CD8-positive, alpha-beta memory T cell (primary cell): ENCODE results near the gene KCNH4. TPM values are rescaled to one million over a fixed set of nuclear protein-coding genes. Genes with fewer than 3 reads are reported as not detected.

ENCODE experiments used
- CTCF ChIA-PET: fragments of 350-600 bp; sonication (Branson Sonifier 250); formaldehyde crosslinking; loops from one replicate; lab custom pipeline; 2021; ENCODE audit warnings: antibody characterized with exemption; lab: Charles Lee
- POLR2A ChIA-PET: fragments of 350-600 bp; sonication (Branson Sonifier 250); formaldehyde crosslinking; loops from one replicate; lab custom pipeline; 2021; ENCODE audit warnings: antibody characterized with exemption; lab: Charles Lee
- DNase-seq, 5 donors: peaks; one replicate each; pipeline versions ENCODE4 v3.0.0 to v3.0.0-alpha.2; 2020 to 2022; ENCODE audit warnings: mixed read lengths in 1 of 5
- H3K27ac ChIP-seq: one replicate; pipeline ENCODE4 v1.7.0; 2013; ENCODE audit warnings: low read depth, mild to moderate bottlenecking, low read length, moderate library complexity
- H3K27me3 ChIP-seq: 2 replicates; pipeline ENCODE4 v1.7.0; 2013; ENCODE audit warnings: low read length, mild to moderate bottlenecking; ENCODE audit not compliant: insufficient read depth, poor library complexity, severe bottlenecking
- H3K36me3 ChIP-seq: 2 replicates; pipeline ENCODE4 v1.7.0; 2013; ENCODE audit warnings: mild to moderate bottlenecking, low read length, moderate library complexity; ENCODE audit not compliant: insufficient read depth
- H3K4me1 ChIP-seq: 2 replicates; pipeline ENCODE4 v1.7.0; 2013; ENCODE audit warnings: mild to moderate bottlenecking, low read length, moderate library complexity; ENCODE audit not compliant: insufficient read depth
- H3K4me3 ChIP-seq: 2 replicates; pipeline ENCODE4 v1.7.0; 2013; ENCODE audit warnings: mild to moderate bottlenecking, low read length
- H3K9me3 ChIP-seq: 2 replicates; pipeline ENCODE4 v1.7.0; 2013; ENCODE audit warnings: mild to moderate bottlenecking, low read length
- H3K27ac Mint-ChIP-seq, 8 donors: one replicate each; pipeline ENCODE4 v1.8.0; 2020 to 2021; ENCODE audit warnings: mixed read lengths in 8 of 8, mild to moderate bottlenecking in 6 of 8, inconsistent platforms in 3 of 8, moderate library complexity in 3 of 8
- H3K27me3 Mint-ChIP-seq, 2 donors: one replicate each; pipeline ENCODE4 v1.8.0; 2020 to 2021; ENCODE audit warnings: mixed read lengths in 2 of 2, mild to moderate bottlenecking in 1 of 2, moderate library complexity in 1 of 2
- H3K36me3 Mint-ChIP-seq, 3 donors: one replicate each; pipeline ENCODE4 v1.8.0; 2020 to 2021; ENCODE audit warnings: mixed read lengths in 3 of 3, inconsistent platforms in 1 of 3, mild to moderate bottlenecking in 1 of 3
- H3K4me1 Mint-ChIP-seq, 3 donors: one replicate each; pipeline ENCODE4 v1.8.0; 2020 to 2021; ENCODE audit warnings: mixed read lengths in 3 of 3, inconsistent platforms in 1 of 3, mild to moderate bottlenecking in 1 of 3
- H3K4me3 Mint-ChIP-seq, 7 donors: one replicate each; pipeline ENCODE4 v1.8.0; 2020 to 2021; ENCODE audit warnings: mixed read lengths in 7 of 7, mild to moderate bottlenecking in 6 of 7, moderate library complexity in 4 of 7, inconsistent platforms in 2 of 7
- H3K9me3 Mint-ChIP-seq, 5 donors: one replicate each; pipeline ENCODE4 v1.8.0; 2020 to 2022; ENCODE audit warnings: mixed read lengths in 5 of 5, mild to moderate bottlenecking in 3 of 5, moderate library complexity in 2 of 5, inconsistent platforms in 1 of 5
- polyA plus RNA-seq: library from polyadenylated mRNA; unstranded; fragments of 300-500 nt; fragmentation: Illumina TruSeq; gene quantifications from one replicate; pipeline ENCODE4 v1.2.3, GENCODE V29; 2021
- total RNA-seq, 2 experiments: library from RNA; stranded (reverse); gene quantifications; one replicate each; pipeline ENCODE4 v1.2.3, GENCODE V29; 2021

KCNH4 gene
- total and polyA plus RNA-seq, 3 experiments from 2014 or later = 1.5 to 1.7 TPM; not detected in 1

DNA sequence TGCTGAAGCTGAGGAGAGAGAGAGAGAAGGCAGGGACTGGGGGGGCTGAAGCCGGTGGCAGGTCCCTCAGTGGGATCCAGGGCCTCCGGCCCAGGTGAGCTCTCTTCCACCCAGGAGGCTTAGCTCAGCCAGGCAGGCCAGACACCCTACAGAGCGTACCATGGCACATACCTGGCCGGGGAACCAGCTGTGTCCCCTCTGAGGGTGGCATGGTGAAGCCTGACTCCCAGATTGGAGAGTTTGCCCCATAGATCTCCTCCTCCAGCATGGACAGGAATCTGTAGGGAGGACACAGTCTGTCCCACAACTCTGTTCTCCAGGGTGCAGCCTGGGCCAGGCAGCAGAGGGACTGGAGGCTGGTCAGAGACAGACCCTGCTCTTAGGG is 62.8 kb downstream of the KCNH4 start:
- no peak for DNase-seq
- Mint-ChIP-seq H3K9me3 (no peaks in the 10 kb centered on the region), H3K27me3 (no peaks in the 10 kb centered on the region), H3K36me3 (peaks cover 0 to 20% (median 2%) of the 10 kb centered on the region in 3 donors), H3K4me3 (peak overlapping the region in 1 of 7 donors; percentile 71), H3K4me1 (peaks cover 23 to 32% (median 29%) of the 10 kb centered on the region in 3 donors), H3K27ac (peak overlapping the region in 2 of 8 donors; percentile 24 to 80)
- H3K36me3 ChIP-seq = no peaks in the 10 kb centered on the region
- POLR2A ChIA-PET = interaction anchor here (0.6 kb wide), 1 partner anchor 137 kb away, joined by 3 read pairs; no protein-coding TSS in a partner anchor
- no peak overlapping the region for H3K27ac ChIP-seq
- CTCF ChIA-PET = interaction anchor here (0.6 to 11.7 kb wide), 10 partner anchors 14 to 155 kb away, joined by 3 to 109 read pairs (median 4); partner anchors contain the start of genes DNAJC7 and NKIRAS2
- H3K27me3 ChIP-seq = no peaks in the 10 kb centered on the region
- no peak overlapping the region for H3K4me3 ChIP-seq
- peaks cover 17% of the 10 kb centered on the region for H3K4me1 ChIP-seq
- H3K9me3 ChIP-seq = no peaks in the 10 kb centered on the region

DNA sequence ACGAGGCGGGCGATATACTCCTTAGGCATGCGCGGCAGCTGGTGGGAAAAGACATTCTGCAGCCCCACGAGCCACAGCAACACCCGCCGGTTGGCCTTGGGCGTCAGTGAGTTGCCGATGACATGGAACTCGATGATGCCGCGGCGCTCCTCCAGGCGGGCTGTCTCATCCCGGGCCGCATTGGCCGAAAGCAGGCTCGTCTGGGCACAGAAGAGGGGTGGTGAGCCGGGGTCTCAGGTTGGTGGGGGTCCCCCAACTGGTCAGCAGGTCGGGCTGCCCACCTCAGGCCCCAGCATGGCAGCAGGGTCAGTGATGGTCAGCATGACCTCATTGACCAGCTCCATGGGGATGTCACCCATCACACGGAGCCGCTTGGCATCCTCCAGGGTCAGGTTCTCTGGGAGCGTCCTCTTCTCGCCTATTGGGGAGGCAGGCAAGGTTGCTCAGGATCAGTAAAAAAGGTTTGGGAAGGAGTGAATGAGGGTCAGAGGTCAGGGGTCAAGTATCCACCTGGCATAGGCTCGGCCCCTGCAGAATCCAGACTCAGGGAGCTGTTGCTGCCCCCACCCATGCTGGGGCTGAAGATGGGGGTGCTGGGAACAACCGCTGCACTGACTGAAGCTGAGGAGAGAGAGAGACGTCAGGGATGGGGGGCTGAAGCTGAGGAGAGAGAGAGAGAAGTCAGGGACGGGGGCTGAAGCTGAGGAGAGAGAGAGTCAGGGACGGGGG is 63.4 kb downstream of the KCNH4 start:
- peaks cover 22% of the 10 kb centered on the region for H3K4me1 ChIP-seq
- DNase-seq = no peak
- Mint-ChIP-seq H3K4me1 (peaks cover 26 to 35% (median 33%) of the 10 kb centered on the region in 3 donors), H3K4me3 (peak overlapping the region in 1 of 7 donors; percentile 56), H3K9me3 (no peaks in the 10 kb centered on the region), H3K27me3 (no peaks in the 10 kb centered on the region), H3K27ac (peak overlapping the region in 1 of 8 donors; percentile 80), H3K36me3 (peaks cover 0 to 20% (median 2%) of the 10 kb centered on the region in 3 donors)
- CTCF ChIA-PET = interaction anchor here (0.6 to 11.7 kb wide), 11 partner anchors 15 to 154 kb away, joined by 3 to 109 read pairs (median 4); partner anchors contain the start of genes DNAJC7 and NKIRAS2
- no peaks in the 10 kb centered on the region for H3K36me3 ChIP-seq
- H3K9me3 ChIP-seq = no peaks in the 10 kb centered on the region
- H3K27ac ChIP-seq = no peak overlapping the region
- no peak overlapping the region for H3K4me3 ChIP-seq
- H3K27me3 ChIP-seq = no peaks in the 10 kb centered on the region
- POLR2A ChIA-PET = interaction anchor here (0.6 kb wide), 1 partner anchor 137 kb away, joined by 3 read pairs; no protein-coding TSS in a partner anchor

GRCh38 chr17:42116705-42117396 is 64.1 kb downstream of the KCNH4 start:
- ChIA-PET POLR2A (no interaction called here), CTCF (interaction anchor here (0.7 to 11.7 kb wide), 12 partner anchors 10 to 153 kb away, joined by 3 to 109 read pairs (median 4); partner anchors contain the start of genes DNAJC7 and NKIRAS2)
- Histone ChIP-seq H3K4me1 (peaks cover 25% of the 10 kb centered on the region), H3K36me3 (no peaks in the 10 kb centered on the region), H3K27ac (no peak overlapping the region), H3K4me3 (no peak overlapping the region), H3K27me3 (no peaks in the 10 kb centered on the region), H3K9me3 (no peaks in the 10 kb centered on the region)
- peak; percentile 71 to 87 (median 75) for DNase-seq
- peak overlapping the region in 6 of 8 donors; percentile 3 to 41 (median 18) for H3K27ac Mint-ChIP-seq
- peaks cover 31 to 42% (median 40%) of the 10 kb centered on the region in 3 donors for H3K4me1 Mint-ChIP-seq
- peaks cover 0 to 22% (median 2%) of the 10 kb centered on the region in 3 donors for H3K36me3 Mint-ChIP-seq
- no peaks in the 10 kb centered on the region for H3K27me3 Mint-ChIP-seq
- H3K4me3 Mint-ChIP-seq = peak overlapping the region in 2 of 7 donors; percentile 38 to 54
- no peaks in the 10 kb centered on the region for H3K9me3 Mint-ChIP-seq

DNA sequence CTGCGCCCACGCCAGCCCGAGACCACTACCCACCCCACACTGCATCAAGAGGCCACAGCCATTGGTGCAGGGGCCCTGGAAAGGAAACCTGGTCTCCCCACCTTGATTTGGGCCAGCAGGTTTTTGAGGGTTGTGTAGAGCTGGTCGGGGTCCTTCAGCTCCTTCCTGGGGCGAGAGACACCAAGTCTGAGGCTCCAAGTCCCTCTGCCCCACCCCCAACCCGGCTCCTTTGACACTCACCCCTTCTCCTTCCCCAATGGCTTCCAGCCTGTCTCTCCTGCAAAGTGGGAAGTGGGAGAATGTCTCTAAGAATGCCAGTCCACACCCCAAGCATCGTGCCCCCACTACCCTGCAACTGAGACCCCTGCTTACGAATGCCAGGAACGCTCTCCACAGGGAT is 66.8 kb downstream of the KCNH4 start:
- peak overlapping the region in 3 of 8 donors; percentile 66 to 91 (median 67) for H3K27ac Mint-ChIP-seq
- peak overlapping the region in 1 of 7 donors; percentile 65 for H3K4me3 Mint-ChIP-seq
- ChIA-PET CTCF (interaction anchor here (0.7 to 11.7 kb wide), 9 partner anchors 13 to 152 kb away, joined by 3 to 109 read pairs (median 10); partner anchors contain the start of genes CNP and DNAJC7), POLR2A (interaction anchor here (1.8 kb wide), 1 partner anchor 148 kb away, joined by 10 read pairs; the partner anchor contains the start of gene CNP)
- Histone ChIP-seq H3K4me1 (peaks cover 21% of the 10 kb centered on the region), H3K36me3 (no peaks in the 10 kb centered on the region), H3K4me3 (no peak overlapping the region), H3K9me3 (no peaks in the 10 kb centered on the region), H3K27me3 (no peaks in the 10 kb centered on the region), H3K27ac (no peak overlapping the region)
- H3K4me1 Mint-ChIP-seq = peaks cover 34 to 48% (median 41%) of the 10 kb centered on the region in 3 donors
- DNase-seq = no peak
- H3K27me3 Mint-ChIP-seq = no peaks in the 10 kb centered on the region
- peaks cover 0 to 31% (median 5%) of the 10 kb centered on the region in 3 donors for H3K36me3 Mint-ChIP-seq
- no peaks in the 10 kb centered on the region for H3K9me3 Mint-ChIP-seq

DNA sequence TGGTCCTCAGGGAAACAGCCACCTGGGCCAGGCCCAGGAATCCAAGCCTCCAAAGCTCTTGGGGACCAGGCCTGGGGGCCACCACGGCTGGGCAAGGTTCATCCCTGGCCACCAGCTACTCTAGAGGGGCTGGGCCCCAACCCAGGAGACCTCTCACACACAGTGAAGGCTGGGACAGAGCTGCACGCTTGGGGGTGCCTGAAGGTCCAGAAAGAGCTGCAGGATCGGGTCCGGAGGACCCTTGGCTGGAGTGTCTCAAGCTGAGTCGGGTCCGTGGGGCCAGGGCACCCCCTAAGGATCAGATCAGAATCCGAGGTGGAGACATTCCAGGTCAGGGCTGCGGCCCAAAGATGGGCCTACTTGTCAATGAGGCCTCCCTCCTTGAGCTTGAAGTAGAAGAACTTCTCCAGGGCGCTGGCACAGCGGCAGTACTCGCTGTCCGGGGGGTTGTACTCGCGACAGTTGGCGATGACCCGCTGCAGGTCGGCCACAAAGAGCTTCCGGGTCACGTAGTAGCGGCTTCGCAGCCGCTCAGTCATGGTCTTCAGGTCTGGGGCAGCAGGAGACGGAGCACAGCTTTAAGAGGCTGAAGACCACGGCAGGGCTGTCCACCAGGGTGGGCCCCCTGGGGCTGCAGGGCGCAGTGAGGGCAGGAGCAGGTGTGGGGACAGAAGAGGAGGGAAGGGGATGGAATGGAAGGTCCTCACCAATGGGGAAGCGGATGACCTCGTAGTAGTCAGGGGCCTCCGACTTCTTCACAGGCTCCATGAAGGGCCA is 67.5 kb downstream of the KCNH4 start:
- peak overlapping the region; percentile 63 for H3K27ac ChIP-seq
- Mint-ChIP-seq H3K9me3 (no peaks in the 10 kb centered on the region), H3K4me1 (peaks cover 31 to 47% (median 37%) of the 10 kb centered on the region in 3 donors), H3K4me3 (peak overlapping the region in 1 of 7 donors; percentile 90), H3K36me3 (peaks cover 0 to 33% (median 5%) of the 10 kb centered on the region in 3 donors), H3K27me3 (no peaks in the 10 kb centered on the region), H3K27ac (peak overlapping the region in 6 of 8 donors; percentile 33 to 98 (median 89))
- DNase-seq = no peak
- ChIA-PET POLR2A (interaction anchor here (0.7 to 2.4 kb wide), 5 partner anchors 8 to 207 kb away, joined by 3 to 13 read pairs (median 9); partner anchors contain the start of genes CNP, DNAJC7 and NKIRAS2), CTCF (interaction anchor here (0.7 to 11.7 kb wide), 10 partner anchors 12 to 183 kb away, joined by 3 to 109 read pairs (median 6); partner anchors contain the start of genes CNP, DNAJC7 and ODAD4)
- H3K9me3 ChIP-seq = no peaks in the 10 kb centered on the region
- H3K4me3 ChIP-seq = no peak overlapping the region
- peaks cover 21% of the 10 kb centered on the region for H3K4me1 ChIP-seq
- H3K27me3 ChIP-seq = no peaks in the 10 kb centered on the region
- no peaks in the 10 kb centered on the region for H3K36me3 ChIP-seq

DNA sequence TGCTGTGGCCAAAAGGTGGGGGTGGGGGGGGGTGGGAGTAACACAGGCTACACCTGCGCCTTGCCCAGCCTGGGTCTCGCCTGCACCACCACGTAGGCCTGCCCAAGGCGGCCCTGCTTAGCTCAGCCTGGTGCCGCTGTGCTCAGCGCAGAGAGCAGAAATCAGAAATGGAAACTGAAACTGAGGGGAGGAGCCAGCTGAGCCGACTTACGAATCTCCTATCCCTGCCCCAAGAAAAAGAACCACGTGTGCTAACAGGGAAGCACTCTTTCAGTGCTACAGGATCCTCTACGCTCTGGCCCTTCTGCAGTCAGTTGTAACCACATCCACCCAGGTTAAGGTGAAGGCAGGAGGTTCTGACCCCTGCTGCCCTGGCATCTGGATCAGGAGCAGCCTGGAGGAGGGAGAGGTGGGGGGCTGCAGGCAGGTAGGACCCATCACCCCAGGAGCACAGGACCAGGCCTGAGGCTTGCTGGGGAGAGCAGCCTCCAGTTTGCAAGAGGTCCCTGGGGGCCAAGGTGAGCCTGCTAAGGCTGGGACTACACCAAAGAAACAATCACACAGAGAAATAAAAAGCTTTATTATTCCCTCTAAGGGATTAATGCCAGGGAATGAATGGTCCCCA is 68.3 kb downstream of the KCNH4 start, which contains the start of gene DHX58:
Gene DHX58, minus strand, starts transcription at position 163 of the 625 bp plus-strand sequence. CDS start 822 bp downstream, outside the sequence.
- no peaks in the 10 kb centered on the region for H3K9me3 ChIP-seq
- Mint-ChIP-seq H3K27ac (peak within 1 kb of the TSS; percentile 86 to 98 (median 96)), H3K9me3 (no peaks in the 10 kb centered on the region), H3K4me1 (peaks cover 33 to 54% (median 34%) of the 10 kb centered on the region in 3 donors), H3K36me3 (peaks cover 0 to 37% (median 7%) of the 10 kb centered on the region in 3 donors), H3K27me3 (no peaks in the 10 kb centered on the region), H3K4me3 (peak within 1 kb of the TSS; percentile 81 to 93 (median 90))
- CTCF ChIA-PET = interaction anchor here (0.6 to 11.7 kb wide), 14 partner anchors 11 to 316 kb away, joined by 3 to 109 read pairs (median 4); partner anchors contain the start of genes CNP and ODAD4
- H3K4me1 ChIP-seq = peaks cover 27% of the 10 kb centered on the region
- peak within 1 kb of the TSS; percentile 76 for H3K4me3 ChIP-seq
- peak within 1 kb of the TSS; percentile 63 for H3K27ac ChIP-seq
- no peaks in the 10 kb centered on the region for H3K27me3 ChIP-seq
- peak; percentile 55 to 86 (median 76) for DNase-seq
- POLR2A ChIA-PET = interaction anchor here (0.6 to 2.4 kb wide), 8 partner anchors 8 to 280 kb away, joined by 3 to 13 read pairs (median 4); partner anchors contain the start of genes CNP, DNAJC7 and NKIRAS2
- H3K36me3 ChIP-seq = no peaks in the 10 kb centered on the region
